ENCODE data around the gene EMC6. TPM values are rescaled to one million over a fixed set of nuclear protein-coding genes. Genes with fewer than 3 reads are reported as not detected.
A peak's percentile ranks its signal among the peaks of the same experiment; 100 is the strongest.

The EMC6 gene
- total and polyA plus RNA-seq, 2 of the 4 experiments (the other 2 are of a cell fraction): 10.9 to 80.5 TPM

DNA sequence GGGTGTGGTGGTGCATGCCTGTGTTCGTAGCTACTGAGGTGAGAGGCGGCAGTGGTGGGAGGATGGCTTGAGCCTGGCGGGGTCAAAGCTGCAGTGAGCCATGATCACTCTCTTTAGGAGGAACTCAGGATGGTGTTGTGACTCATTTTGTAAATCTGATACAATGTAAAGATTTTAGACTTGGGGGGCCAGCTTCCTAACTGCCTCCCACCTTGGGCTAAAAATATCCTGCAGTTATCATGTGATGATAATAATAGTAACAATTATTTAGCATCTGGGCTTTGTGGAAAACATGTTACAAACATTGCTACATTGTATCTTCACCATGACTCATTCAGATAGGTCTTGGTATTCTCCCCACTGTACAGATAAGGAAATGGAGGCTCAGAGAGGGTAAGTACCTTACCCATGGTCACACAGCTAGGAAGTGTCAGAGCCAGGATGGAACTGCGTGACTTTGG lies 24.7 kb upstream of the EMC6 start:
- POLR2A ChIA-PET (ENCODE audit: unreplicated experiment): no interaction called here
- H4K5ac ChIP-seq (ENCODE audit: low read depth, low read length): no peak overlapping the region
- H3K27ac ChIP-seq (ENCODE audit: insufficient read depth, low read length): no peak overlapping the region
- H3K18ac ChIP-seq (ENCODE audit: low read depth, low read length): no peak overlapping the region
- H3K9me3 ChIP-seq (ENCODE audit: control insufficient read depth, insufficient read depth, low read length): no peaks in the 10 kb centered on the region
- no peak for ATAC-seq (ENCODE audit: low read depth)
- no peak overlapping the region for H3K23ac ChIP-seq (ENCODE audit: low read depth, low read length)
- H3K9me1 ChIP-seq (ENCODE audit: insufficient read depth, low read length): peaks cover 4% of the 10 kb centered on the region; the same call in 1 of the 2 replicates
- H2BK15ac ChIP-seq (ENCODE audit: low read depth, low read length): no peak overlapping the region
- no CpG with 5 or more reads among the region's 4 CpGs for WGBS, 2 experiments (ENCODE audit: extremely low coverage in 2 of 2, insufficient read length in 1 of 2)
- no peak overlapping the region for H3K4me3 ChIP-seq (ENCODE audit: insufficient read depth, low read depth, low read length)
- no peak for TF ChIP-seq POLR2A (IDR thresholded peaks at IDR 0.05; ENCODE audit: low read depth, low read length)
- TF ChIP-seq FOS (IDR thresholded peaks at IDR 0.05; ENCODE audit: low read depth, low read length): 0 out of 2 replicates have a peak, but pooled peaks have one; percentile 6
- H3K27me3 ChIP-seq (ENCODE audit: control insufficient read depth, insufficient read depth, low read length): no peaks in the 10 kb centered on the region
- dilution Hi-C loops (cut with HindIII; ENCODE audit: low sequenced_read_pairs, unreplicated experiment): no loop called here
- H3K56ac ChIP-seq (ENCODE audit: extremely low read depth, insufficient read depth, low read length): no peak overlapping the region
- BruUV-seq (replicated peaks): no TSS peak
- no peak overlapping the region for H2BK120ac ChIP-seq (ENCODE audit: low read depth, low read length)
- H2AK5ac ChIP-seq (ENCODE audit: low read depth, low read length): no peak overlapping the region
- no peak overlapping the region for H2AFZ ChIP-seq (replicated peaks; ENCODE audit: low read length, poor library complexity)
- intact Hi-C loops (cut with micrococcal nuclease): no loop called here
- no peak overlapping the region for H2BK20ac ChIP-seq (ENCODE audit: low read depth, low read length)
- no peak overlapping the region for H4K91ac ChIP-seq (ENCODE audit: insufficient read depth, low read depth, low read length)
- no peak for DNase-seq
- H3K4me2 ChIP-seq (ENCODE audit: low read depth, low read length): no peak overlapping the region
- H2AK9ac ChIP-seq (replicated peaks; ENCODE audit: low read depth, low read length, poor library complexity): no peak overlapping the region
- peaks cover 3% of the 10 kb centered on the region; the same call in 1 of the 2 replicates for H3K4me1 ChIP-seq (ENCODE audit: control insufficient read depth, insufficient read depth, low read length)
- peaks cover 3% of the 10 kb centered on the region; the same call in 1 of the 2 replicates for H4K20me1 ChIP-seq (ENCODE audit: insufficient read depth, low read length)
- H4K8ac ChIP-seq (ENCODE audit: low read depth in 2 of 2, low read length in 2 of 2): no peak overlapping the region
- no peak overlapping the region for H3K4ac ChIP-seq (ENCODE audit: low read depth, low read length)
- H3K9ac ChIP-seq (ENCODE audit: low read depth, low read length): no peak overlapping the region
- in situ Hi-C loops (cut with MboI; ENCODE audit: low sequenced_read_pairs): loop anchor here (10.0 kb wide), 2 partner anchors 599 to 809 kb away; no protein-coding TSS in a partner anchor
- peaks cover 22% of the 10 kb centered on the region for H3K36me3 ChIP-seq (ENCODE audit: control insufficient read depth, insufficient read depth, low read length)
- no peak overlapping the region for H2BK5ac ChIP-seq (ENCODE audit: low read depth, low read length, poor library complexity, severe bottlenecking)
- H3K79me1 ChIP-seq (ENCODE audit: low read depth in 1 of 2, low read length in 2 of 2): peaks cover 1 to 4% of the 10 kb centered on the region in 2 experiments; a peak in 1 of 4 replicates
- no peak overlapping the region; the same call in 1 of the 2 replicates for H3K14ac ChIP-seq (replicated peaks; ENCODE audit: low read depth, low read length)
- CTCF ChIA-PET: no interaction called here
